ENCODE results near the gene HECW1.

The HECW1 gene

GRCh38 chr7:43486634-43487033 lies 374.2 kb downstream of the HECW1 start:
- in situ Hi-C loops (cut with MboI; ENCODE audit: low sequenced_read_pairs) = no loop called here

GRCh38 chr7:43487731-43488073 lies 375.3 kb downstream of the HECW1 start:
- in situ Hi-C loops (cut with MboI; ENCODE audit: low sequenced_read_pairs) = no loop called here

- in situ Hi-C loops (cut with MboI; ENCODE audit: low sequenced_read_pairs) = no loop called here
Observed at GRCh38 chr7:43489257-43489656, 376.8 kb downstream of the HECW1 start.

- in situ Hi-C loops (cut with MboI; ENCODE audit: low sequenced_read_pairs) = no loop called here
Observed at GRCh38 chr7:43490016-43490415, 377.6 kb downstream of the HECW1 start.

- in situ Hi-C loops (cut with MboI; ENCODE audit: low sequenced_read_pairs) = no loop called here
Observed at GRCh38 chr7:43491123-43491522, 378.7 kb downstream of the HECW1 start.

- in situ Hi-C loops (cut with MboI; ENCODE audit: low sequenced_read_pairs) = no loop called here
Observed at GRCh38 chr7:43491984-43492383, 379.5 kb downstream of the HECW1 start.

- in situ Hi-C loops (cut with MboI; ENCODE audit: low sequenced_read_pairs) = no loop called here
Observed at GRCh38 chr7:43492896-43493295, 380.4 kb downstream of the HECW1 start.

- in situ Hi-C loops (cut with MboI; ENCODE audit: low sequenced_read_pairs) = no loop called here
Observed at GRCh38 chr7:43495572-43495971, 383.1 kb downstream of the HECW1 start.

GRCh38 chr7:43496596-43496995 lies 384.1 kb downstream of the HECW1 start:
- in situ Hi-C loops (cut with MboI; ENCODE audit: low sequenced_read_pairs) = no loop called here

- in situ Hi-C loops (cut with MboI; ENCODE audit: low sequenced_read_pairs) = no loop called here
Observed at GRCh38 chr7:43501870-43502269, 389.4 kb downstream of the HECW1 start.

GRCh38 chr7:43502941-43503340 lies 390.5 kb downstream of the HECW1 start:
- in situ Hi-C loops (cut with MboI; ENCODE audit: low sequenced_read_pairs) = no loop called here

GRCh38 chr7:43505412-43505811 lies 393.0 kb downstream of the HECW1 start:
- in situ Hi-C loops (cut with MboI; ENCODE audit: low sequenced_read_pairs) = no loop called here

- in situ Hi-C loops (cut with MboI; ENCODE audit: low sequenced_read_pairs) = no loop called here
Observed at GRCh38 chr7:43506460-43506859, 394.0 kb downstream of the HECW1 start.

GRCh38 chr7:43508461-43508860 lies 396.0 kb downstream of the HECW1 start:
- in situ Hi-C loops (cut with MboI; ENCODE audit: low sequenced_read_pairs) = no loop called here

GRCh38 chr7:43509906-43510305 lies 397.5 kb downstream of the HECW1 start:
- in situ Hi-C loops (cut with MboI; ENCODE audit: low sequenced_read_pairs) = no loop called here

GRCh38 chr7:43511029-43511428 lies 398.6 kb downstream of the HECW1 start:
- in situ Hi-C loops (cut with MboI; ENCODE audit: low sequenced_read_pairs) = no loop called here

GRCh38 chr7:43511769-43512515 lies 399.5 kb downstream of the HECW1 start:
- in situ Hi-C loops (cut with MboI; ENCODE audit: low sequenced_read_pairs) = no loop called here

GRCh38 chr7:43513251-43513650 lies 400.8 kb downstream of the HECW1 start:
- in situ Hi-C loops (cut with MboI; ENCODE audit: low sequenced_read_pairs) = no loop called here

GRCh38 chr7:43516581-43517342 lies 404.3 kb downstream of the HECW1 start:
- in situ Hi-C loops (cut with MboI; ENCODE audit: low sequenced_read_pairs) = no loop called here

- in situ Hi-C loops (cut with MboI; ENCODE audit: low sequenced_read_pairs) = no loop called here
Observed at GRCh38 chr7:43517464-43517863, 405.0 kb downstream of the HECW1 start.

- in situ Hi-C loops (cut with MboI; ENCODE audit: low sequenced_read_pairs) = no loop called here
Observed at GRCh38 chr7:43520201-43520600, 407.8 kb downstream of the HECW1 start.

GRCh38 chr7:43522406-43523156 lies 410.1 kb downstream of the HECW1 start:
- in situ Hi-C loops (cut with MboI; ENCODE audit: low sequenced_read_pairs) = no loop called here

All from HL-60/S4 (cell line).